ENCODE results near the gene TUBB3.

- TF ChIP-seq CTCF (conservative IDR thresholded peaks at IDR 0.05) (no peak), EZH2 (IDR thresholded peaks at IDR 0.05; ENCODE audit: low read depth) (no peak)
These were observed 626 bp downstream of the TUBB3 start for GRCh38 chr16:89923640-89924296.

Measured in PC-9 (cell line).